Activated T-helper 1 cell treated with Interleukin-2 at 50 U/mL for 16 hours (primary cell): ENCODE results near the gene RPS6KB2.
"Not testable (repeated sequence)": the region's sequence is repeated elsewhere in the genome, so short reads cannot be mapped to it uniquely, and the experiment has no call there.

Experiments used
- DNase-seq: peaks from one replicate; pipeline ENCODE4 v3.0.0-alpha.2; 2020; ENCODE audit warnings: low read depth

Gene RPS6KB2

GRCh38 chr11:67442504-67443404, 14.5 kb downstream of the RPS6KB2 start:
- no peak for DNase-seq

- DNase-seq, result no peak
Measured at GRCh38 chr11:67445515-67445914, 17.2 kb downstream of the RPS6KB2 start.

- DNase-seq, result no peak
Measured at GRCh38 chr11:67448220-67448609, 19.9 kb downstream of the RPS6KB2 start.

DNA sequence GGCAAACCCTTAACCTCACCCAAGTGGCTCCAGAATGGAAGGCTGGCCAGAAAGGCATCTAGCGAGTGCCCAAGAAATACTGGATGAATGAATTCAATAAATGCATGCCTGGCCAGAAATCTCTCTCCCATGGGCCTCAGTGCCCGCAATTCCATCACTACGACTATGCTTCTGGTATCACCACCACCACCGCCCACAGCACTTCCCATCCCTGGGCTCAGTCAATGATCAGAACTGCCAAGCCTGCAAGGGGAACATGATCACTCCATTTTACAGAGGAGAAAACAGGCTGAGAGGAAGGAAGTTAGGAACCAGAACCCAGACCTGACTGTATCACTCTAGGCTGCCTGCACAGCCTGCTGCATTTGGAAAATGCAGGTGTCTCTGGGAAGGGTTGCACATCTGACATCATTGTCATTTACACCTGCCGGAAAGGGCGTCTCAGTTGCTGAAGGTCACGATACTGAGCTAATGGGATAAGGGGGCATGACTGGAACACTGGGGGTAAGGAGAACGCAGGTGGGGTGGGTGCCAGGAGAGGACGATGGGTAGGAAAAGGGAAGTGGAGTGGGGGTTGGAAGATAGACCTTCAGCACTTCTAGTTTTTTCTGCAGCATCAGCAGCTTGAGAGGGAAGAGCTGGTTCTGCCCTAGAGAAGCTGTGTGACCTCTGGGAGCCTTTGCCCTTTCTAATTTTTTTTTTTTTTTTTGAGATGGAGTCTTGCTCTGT, 21.0 kb downstream of the RPS6KB2 start:
- no peak for DNase-seq

DNA sequence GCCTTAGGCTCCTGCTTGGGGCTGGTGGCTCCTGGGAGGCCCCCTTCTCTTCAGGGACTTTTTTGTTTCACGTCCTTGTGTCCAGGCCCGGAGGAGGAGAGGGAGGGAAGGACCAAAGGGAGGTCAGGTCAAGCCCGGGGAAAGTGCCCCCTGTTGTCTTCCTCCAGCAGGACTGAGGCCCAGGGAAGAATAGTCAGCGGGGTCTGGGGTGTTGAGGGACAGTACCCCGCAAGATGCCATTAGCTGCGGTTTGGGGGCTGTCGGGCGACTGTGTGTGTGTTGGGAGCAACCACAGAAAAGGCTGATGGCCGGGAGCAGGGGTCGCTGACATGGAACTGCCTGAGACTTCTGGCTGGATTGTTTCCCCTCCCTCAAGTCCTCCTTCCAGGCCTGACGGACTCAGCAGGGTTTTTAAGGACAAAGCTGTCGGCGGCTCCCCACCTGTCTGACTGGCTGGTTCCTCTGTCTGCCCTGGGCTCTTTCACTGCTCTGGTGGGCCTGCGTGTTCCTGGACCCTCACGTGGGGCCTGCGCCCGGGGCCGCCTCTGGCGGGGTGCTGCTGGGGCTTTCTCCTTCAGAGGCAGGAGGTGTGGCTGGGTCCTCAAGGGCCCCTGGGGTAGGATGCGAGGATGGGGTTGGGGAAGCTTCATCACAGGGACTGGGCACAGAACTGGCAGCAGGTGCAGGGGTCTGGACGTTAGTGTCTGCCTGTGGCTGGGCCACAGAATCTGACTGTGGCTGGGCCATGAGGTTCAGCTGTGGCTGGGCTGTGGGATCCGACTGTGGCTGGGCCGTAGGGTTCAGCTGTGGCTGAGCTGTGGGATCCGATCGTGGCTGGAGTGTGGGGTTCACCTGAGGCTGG, 22.7 kb downstream of the RPS6KB2 start:
- DNase-seq, result no peak

DNA sequence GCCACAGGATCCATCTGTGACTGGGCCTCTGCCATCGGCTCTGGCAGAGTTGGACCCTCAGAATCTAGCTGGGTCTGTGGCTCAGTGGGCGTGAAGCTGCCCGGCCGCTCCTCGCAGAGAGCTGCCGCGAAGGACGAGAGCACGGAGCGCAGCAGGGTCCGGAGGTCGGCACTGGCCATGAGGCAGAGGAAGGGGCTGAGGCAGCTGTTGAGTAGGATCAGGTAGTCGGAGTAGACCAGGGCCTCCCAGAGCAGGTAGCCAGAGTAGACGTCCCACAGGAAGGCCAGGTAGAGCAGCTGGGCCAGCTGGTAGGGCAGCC, 23.3 kb downstream of the RPS6KB2 start:
- no peak for DNase-seq

GRCh38 chr11:67452141-67452952, 24.1 kb downstream of the RPS6KB2 start, which contains the start of gene GPR152:
Gene GPR152, minus strand, starts transcription at chr11:67452729. Its CDS starts 5 bp downstream, at chr11:67452724.
- no peak for DNase-seq

DNA sequence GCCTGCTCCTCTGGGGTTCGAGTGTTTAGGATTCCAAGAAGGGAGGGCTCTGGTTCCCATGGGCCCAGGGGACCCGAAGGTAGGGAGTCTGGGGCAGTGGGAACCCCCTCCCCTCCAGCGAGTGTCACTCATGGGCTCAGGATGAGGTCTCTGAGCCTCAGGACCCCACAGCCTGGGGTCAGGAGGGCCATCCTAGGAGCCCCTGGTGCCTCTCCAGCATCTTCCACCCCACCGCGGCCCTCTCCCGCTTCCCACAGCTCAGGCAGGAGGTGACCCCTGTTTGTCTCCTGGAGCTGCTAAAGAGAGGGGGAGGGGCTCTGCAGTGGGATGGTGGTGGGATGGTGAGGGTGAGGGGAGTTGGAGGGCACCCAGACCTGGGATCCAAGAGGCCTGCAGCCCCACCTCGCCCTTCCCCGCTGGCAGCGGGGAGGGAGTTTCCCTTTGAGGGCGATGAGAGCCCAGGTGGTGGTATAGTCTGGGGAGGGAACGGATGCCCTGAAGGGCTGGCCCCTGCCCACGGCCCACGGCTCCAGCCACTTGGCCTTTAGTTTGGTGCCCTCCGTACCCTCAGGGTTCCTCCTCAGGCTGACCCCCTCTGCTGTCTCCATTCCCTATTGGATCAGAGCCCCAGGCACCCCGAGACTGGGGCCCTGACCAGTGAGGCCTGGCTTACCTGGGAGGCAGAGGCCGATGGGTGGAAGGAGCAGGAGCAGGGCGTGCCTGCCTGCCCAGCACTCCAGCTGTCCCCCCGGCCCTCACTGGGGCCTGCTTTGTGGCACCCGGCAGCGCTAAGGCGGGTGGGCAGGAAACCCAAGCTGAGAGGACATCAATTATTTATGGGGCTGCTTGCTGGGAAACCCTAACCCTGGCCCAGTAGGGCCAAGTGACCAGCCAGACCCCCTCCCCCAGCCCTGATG, 25.8 kb downstream of the RPS6KB2 start:
- DNase-seq, result no peak

GRCh38 chr11:67455054-67455453, 26.8 kb downstream of the RPS6KB2 start, which contains the start of gene CABP4:
Gene CABP4, plus strand, starts transcription at chr11:67455354. Its CDS starts 70 bp downstream, at chr11:67455424.
- DNase-seq, result no peak

DNA sequence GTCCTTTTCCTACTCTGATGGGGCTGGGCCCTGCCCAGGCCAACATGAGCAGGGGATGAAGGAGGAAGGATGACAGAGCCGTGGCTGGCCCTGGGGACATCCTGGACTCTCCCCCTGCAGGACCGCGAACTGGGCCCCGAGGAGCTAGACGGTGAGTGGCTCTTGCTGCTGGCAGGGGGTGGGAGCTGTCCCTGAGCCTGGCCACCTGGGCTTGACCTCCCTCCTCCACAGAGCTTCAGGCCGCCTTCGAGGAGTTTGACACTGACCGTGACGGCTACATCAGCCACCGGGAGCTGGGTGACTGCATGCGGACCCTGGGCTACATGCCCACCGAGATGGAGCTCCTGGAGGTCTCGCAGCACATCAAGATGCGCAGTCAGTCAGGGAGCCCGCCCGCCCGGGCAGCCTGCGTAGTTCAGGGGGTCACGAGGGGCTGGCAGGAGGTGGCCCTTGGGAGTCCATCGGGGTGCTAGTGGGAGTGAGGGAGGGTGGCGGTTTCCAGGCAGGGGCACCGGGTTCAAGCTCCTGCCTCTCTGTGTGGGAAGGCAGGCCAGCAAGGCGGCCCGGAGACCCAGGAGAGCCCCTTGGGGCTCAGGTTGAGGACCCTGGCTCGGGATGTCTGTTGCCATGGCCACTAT, 27.9 kb downstream of the RPS6KB2 start:
- no peak for DNase-seq

DNA sequence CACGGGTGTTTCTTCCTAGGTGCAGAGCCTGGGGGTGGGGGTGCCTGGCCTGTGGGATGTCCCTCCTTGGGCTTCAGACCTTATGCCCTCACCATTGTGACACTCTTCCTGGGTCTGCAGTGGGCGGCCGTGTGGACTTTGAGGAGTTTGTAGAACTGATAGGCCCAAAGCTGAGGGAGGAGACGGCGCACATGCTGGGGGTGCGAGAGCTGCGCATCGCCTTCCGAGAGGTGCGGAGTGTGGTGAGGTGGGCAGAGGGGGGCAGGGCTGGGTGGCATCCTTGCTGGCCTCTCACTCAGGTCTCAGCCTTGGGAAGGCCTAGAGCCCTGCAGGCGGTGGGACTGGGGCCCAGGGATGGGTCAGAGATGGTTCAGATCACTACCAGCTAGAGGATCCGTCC, 29.2 kb downstream of the RPS6KB2 start:
- DNase-seq, result no peak

DNA sequence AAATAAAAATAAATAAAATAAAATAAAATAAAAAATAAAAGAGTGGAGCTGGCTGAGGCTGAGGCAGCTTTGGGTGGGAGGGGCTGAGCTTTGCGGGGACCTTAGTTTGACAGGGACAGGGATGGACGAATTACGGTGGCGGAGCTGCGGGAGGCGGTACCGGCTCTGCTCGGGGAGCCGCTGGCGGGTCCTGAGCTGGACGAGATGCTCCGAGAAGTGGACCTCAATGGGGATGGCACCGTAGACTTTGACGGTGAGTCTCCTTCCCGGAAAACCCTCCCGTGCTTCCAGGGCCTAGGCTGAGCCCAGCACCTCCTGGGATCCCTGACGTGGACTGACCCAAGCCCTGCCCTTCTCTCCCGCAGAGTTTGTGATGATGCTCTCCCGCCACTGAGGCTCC, 30.0 kb downstream of the RPS6KB2 start:
- DNase-seq, result no peak

DNA sequence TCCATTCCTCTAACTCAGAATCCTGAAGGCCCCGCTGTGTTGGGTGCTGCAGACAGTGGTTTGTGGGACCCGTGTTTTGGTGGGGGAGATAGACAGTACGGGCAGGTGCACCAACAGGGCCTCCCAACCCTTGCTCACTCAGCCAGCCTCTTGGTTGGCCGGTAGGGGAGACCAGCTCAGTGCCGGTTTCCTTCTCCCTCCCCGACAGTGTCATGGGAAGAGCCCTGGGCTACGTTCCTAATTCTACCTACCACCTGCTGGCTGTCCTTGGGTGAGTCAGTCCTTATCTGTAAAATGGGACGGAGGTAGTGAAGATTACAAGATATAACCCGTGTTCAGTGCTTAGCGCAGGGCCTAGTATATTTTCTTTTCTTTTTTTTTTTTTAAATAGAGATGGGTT, 34.9 kb downstream of the RPS6KB2 start:
- DNase-seq, result no peak

GRCh38 chr11:67463680-67464410, 35.6 kb downstream of the RPS6KB2 start:
- no peak for DNase-seq

- DNase-seq, result peak; percentile 90
Measured at GRCh38 chr11:67464411-67465188, 36.3 kb downstream of the RPS6KB2 start.

DNA sequence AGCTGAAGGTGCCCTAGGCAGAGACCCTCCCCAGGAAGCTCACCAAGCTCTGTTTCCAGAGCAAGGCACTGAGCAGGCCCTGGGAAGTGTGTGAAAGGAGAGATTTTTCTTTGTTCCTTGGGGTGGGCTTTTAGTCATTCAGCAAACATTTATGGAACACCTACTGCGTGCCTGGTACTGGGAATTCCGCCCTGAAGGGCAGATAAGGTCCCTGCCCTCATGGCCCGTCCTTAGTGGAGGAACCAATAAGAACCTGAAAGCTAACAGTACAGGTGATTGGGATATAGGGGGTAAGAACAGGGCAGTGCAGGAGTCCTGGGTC, 36.9 kb downstream of the RPS6KB2 start:
- DNase-seq, result no peak

- not testable (repeated sequence) for DNase-seq
Measured at GRCh38 chr11:67465530-67465929, 37.2 kb downstream of the RPS6KB2 start.

GRCh38 chr11:67466367-67466766, 38.1 kb downstream of the RPS6KB2 start:
- DNase-seq, result no peak
